ENCODE data around the gene SMC5.

SMC5 gene

DNA sequence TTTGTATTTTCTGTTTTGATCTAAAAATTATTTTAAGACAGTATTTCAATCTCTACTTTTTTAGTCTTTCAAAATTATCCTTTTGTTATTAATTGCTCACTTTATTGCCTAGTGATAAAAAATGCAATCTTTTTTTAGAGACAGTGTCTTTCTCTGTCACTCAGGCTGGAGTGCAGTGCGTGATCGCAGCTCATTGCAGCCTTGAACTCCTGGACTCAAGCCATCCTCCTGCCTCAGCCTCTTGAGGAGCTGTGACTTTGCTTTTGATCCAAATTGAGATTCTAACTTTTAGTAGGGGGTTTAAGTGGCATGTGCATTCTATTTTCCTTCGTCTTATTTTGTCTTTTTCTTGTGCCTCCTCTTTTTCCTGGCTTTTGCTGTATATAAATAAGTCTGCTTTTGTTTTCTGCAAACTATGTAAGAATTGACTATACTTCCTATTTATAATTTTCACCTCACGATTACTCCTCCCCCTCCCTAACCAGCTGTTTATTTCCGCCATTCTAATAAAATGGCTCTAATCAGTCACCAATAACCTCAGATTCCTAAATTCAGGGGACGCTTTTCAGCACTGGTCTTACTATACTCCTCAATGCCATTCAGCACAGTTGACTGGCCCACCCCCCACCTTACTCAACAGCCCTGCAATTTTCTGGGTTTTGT lies 123.4 kb downstream of the SMC5 start:
- no peaks in the 10 kb centered on the region for H3K27me3 ChIP-seq
- H3K4me1 ChIP-seq = peaks cover 2% of the 10 kb centered on the region; the same call in 1 of the 2 replicates
- H3K36me3 ChIP-seq = no peaks in the 10 kb centered on the region
- DNase-seq = no peak
- TF ChIP-seq, protein P1, sequence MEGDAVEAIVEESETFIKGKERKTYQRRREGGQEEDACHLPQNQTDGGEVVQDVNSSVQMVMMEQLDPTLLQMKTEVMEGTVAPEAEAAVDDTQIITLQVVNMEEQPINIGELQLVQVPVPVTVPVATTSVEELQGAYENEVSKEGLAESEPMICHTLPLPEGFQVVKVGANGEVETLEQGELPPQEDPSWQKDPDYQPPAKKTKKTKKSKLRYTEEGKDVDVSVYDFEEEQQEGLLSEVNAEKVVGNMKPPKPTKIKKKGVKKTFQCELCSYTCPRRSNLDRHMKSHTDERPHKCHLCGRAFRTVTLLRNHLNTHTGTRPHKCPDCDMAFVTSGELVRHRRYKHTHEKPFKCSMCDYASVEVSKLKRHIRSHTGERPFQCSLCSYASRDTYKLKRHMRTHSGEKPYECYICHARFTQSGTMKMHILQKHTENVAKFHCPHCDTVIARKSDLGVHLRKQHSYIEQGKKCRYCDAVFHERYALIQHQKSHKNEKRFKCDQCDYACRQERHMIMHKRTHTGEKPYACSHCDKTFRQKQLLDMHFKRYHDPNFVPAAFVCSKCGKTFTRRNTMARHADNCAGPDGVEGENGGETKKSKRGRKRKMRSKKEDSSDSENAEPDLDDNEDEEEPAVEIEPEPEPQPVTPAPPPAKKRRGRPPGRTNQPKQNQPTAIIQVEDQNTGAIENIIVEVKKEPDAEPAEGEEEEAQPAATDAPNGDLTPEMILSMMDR (IDR thresholded peaks at IDR 0.05; ENCODE audit: low read depth, low read length) = no peak
- no peaks in the 10 kb centered on the region for H3K9me3 ChIP-seq
- H3K4me3 ChIP-seq (ENCODE audit: low read depth, low read length) = no peak overlapping the region

- H3K4me3 ChIP-seq (ENCODE audit: low read depth, low read length) = no peak overlapping the region
- H3K36me3 ChIP-seq = no peaks in the 10 kb centered on the region
- TF ChIP-seq, protein P1 (IDR thresholded peaks at IDR 0.05; ENCODE audit: low read depth, low read length) = no peak
- DNase-seq = no peak
- H3K9me3 ChIP-seq = no peaks in the 10 kb centered on the region
- peaks cover 2% of the 10 kb centered on the region; the same call in 1 of the 2 replicates for H3K4me1 ChIP-seq
- H3K27me3 ChIP-seq = no peaks in the 10 kb centered on the region
Observed at GRCh38 chr9:70382709-70383605, 124.2 kb downstream of the SMC5 start.

GRCh38 chr9:70385426-70385825 lies 126.6 kb downstream of the SMC5 start:
- Histone ChIP-seq H3K4me1 (peaks cover 2% of the 10 kb centered on the region; the same call in 1 of the 2 replicates), H3K9me3 (no peaks in the 10 kb centered on the region), H3K36me3 (no peaks in the 10 kb centered on the region), H3K27me3 (no peaks in the 10 kb centered on the region), H3K4me3 (ENCODE audit: low read depth, low read length) (no peak overlapping the region)
- no peak for DNase-seq
- TF ChIP-seq, protein P1 (IDR thresholded peaks at IDR 0.05; ENCODE audit: low read depth, low read length) = no peak

DNA sequence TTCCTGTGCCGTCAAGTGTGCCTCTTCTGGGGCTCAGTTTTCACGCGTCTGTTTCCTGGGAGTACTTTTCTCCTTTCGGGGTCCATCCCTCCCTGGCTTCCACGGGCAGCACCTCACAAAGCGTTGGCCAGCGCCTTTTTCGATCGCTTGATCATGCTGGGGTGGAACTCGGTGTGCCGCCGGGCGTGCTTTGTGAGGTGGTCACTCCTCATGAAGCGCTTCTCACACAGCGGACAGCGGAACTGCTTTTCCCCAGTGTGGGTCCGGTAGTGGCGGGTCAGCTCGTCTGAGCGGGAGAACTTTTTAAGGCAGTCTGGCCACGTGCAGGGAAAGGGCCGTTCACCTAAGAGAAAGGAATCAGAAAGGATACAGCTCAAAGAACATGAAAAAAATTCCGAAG lies 128.9 kb downstream of the SMC5 start:
- Histone ChIP-seq H3K4me3 (ENCODE audit: low read depth, low read length) (no peak overlapping the region), H3K9me3 (no peaks in the 10 kb centered on the region), H3K4me1 (peaks cover 2% of the 10 kb centered on the region; the same call in 1 of the 2 replicates), H3K27me3 (no peaks in the 10 kb centered on the region), H3K36me3 (no peaks in the 10 kb centered on the region)
- DNase-seq = no peak
- TF ChIP-seq, protein P1 (IDR thresholded peaks at IDR 0.05; ENCODE audit: low read depth, low read length) = no peak

- Histone ChIP-seq H3K36me3 (no peaks in the 10 kb centered on the region), H3K4me1 (peaks cover 2% of the 10 kb centered on the region; the same call in 1 of the 2 replicates)
- TF ChIP-seq, protein P1 (IDR thresholded peaks at IDR 0.05; ENCODE audit: low read depth, low read length) = no peak
Observed at GRCh38 chr9:70389188-70389587, 130.4 kb downstream of the SMC5 start.

More at GRCh38 chr9:70389188-70389587, 130.4 kb downstream of the SMC5 start:
- no peaks in the 10 kb centered on the region for H3K27me3 ChIP-seq
- no peak overlapping the region for H3K4me3 ChIP-seq (ENCODE audit: low read depth, low read length)
- no peaks in the 10 kb centered on the region for H3K9me3 ChIP-seq
- DNase-seq = no peak
